ENCODE results near the gene MACC1. TPM values are rescaled to one million over a fixed set of nuclear protein-coding genes. Genes with fewer than 3 reads are reported as not detected.

MACC1 gene
- total and polyA plus RNA-seq, 2 of the 13 experiments (the other 11 are each of a cell fraction or from before 2014, with no cell fraction given) = 0.04 TPM; not detected in 1

DNA sequence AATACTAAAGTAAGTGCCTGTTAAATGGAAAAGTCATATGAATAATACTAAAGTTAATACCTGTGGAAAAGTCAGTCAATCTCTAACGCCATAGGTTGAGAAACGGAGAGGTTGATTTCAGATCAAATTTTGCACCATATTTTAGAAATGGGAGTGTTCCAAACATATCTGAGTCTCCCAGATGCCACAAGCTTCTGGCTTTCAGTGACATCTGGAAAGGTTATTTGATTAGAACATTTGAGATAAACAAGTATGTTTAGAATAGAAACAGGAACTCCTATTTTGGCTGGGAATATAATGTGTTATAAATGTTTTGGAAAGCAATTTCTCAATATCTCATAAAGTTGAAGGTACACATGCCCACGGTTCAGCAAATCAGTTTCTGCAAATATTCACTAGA lies 5.8 kb downstream of the MACC1 start (continued):
- TF ChIP-seq, protein P1, sequence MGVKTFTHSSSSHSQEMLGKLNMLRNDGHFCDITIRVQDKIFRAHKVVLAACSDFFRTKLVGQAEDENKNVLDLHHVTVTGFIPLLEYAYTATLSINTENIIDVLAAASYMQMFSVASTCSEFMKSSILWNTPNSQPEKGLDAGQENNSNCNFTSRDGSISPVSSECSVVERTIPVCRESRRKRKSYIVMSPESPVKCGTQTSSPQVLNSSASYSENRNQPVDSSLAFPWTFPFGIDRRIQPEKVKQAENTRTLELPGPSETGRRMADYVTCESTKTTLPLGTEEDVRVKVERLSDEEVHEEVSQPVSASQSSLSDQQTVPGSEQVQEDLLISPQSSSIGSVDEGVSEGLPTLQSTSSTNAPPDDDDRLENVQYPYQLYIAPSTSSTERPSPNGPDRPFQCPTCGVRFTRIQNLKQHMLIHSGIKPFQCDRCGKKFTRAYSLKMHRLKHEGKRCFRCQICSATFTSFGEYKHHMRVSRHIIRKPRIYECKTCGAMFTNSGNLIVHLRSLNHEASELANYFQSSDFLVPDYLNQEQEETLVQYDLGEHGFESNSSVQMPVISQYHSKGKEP (CRISPR knock-in tag; IDR thresholded peaks at IDR 0.05) = no peak
- TF ChIP-seq CBX2 (IDR thresholded peaks at IDR 0.05; ENCODE audit: low read depth, low read length) (no peak), CBX2 (CRISPR knock-in tag; IDR thresholded peaks at IDR 0.05; ENCODE audit: low read depth) (no peak), ZNF749 (CRISPR knock-in tag; IDR thresholded peaks at IDR 0.05; ENCODE audit: borderline replicate concordance) (no peak), ZNF75D (CRISPR knock-in tag; IDR thresholded peaks at IDR 0.05; ENCODE audit: borderline replicate concordance) (no peak), POLR2AphosphoS5 (IDR thresholded peaks at IDR 0.05; ENCODE audit: low read depth, low read length) (no peak), REXO4 (CRISPR knock-in tag; IDR thresholded peaks at IDR 0.05; ENCODE audit: borderline replicate concordance) (no peak), ZNF678 (CRISPR knock-in tag; IDR thresholded peaks at IDR 0.05) (no peak)
- TF ChIP-seq, protein P2, sequence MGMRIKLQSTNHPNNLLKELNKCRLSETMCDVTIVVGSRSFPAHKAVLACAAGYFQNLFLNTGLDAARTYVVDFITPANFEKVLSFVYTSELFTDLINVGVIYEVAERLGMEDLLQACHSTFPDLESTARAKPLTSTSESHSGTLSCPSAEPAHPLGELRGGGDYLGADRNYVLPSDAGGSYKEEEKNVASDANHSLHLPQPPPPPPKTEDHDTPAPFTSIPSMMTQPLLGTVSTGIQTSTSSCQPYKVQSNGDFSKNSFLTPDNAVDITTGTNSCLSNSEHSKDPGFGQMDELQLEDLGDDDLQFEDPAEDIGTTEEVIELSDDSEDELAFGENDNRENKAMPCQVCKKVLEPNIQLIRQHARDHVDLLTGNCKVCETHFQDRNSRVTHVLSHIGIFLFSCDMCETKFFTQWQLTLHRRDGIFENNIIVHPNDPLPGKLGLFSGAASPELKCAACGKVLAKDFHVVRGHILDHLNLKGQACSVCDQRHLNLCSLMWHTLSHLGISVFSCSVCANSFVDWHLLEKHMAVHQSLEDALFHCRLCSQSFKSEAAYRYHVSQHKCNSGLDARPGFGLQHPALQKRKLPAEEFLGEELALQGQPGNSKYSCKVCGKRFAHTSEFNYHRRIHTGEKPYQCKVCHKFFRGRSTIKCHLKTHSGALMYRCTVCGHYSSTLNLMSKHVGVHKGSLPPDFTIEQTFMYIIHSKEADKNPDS (CRISPR knock-in tag; IDR thresholded peaks at IDR 0.05) = no peak
- TF ChIP-seq, protein P3, sequence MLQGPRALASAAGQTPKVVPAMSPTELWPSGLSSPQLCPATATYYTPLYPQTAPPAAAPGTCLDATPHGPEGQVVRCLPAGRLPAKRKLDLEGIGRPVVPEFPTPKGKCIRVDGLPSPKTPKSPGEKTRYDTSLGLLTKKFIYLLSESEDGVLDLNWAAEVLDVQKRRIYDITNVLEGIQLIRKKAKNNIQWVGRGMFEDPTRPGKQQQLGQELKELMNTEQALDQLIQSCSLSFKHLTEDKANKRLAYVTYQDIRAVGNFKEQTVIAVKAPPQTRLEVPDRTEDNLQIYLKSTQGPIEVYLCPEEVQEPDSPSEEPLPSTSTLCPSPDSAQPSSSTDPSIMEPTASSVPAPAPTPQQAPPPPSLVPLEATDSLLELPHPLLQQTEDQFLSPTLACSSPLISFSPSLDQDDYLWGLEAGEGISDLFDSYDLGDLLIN (CRISPR knock-in tag; IDR thresholded peaks at IDR 0.05; ENCODE audit: borderline replicate concordance) = no peak
